ENCODE measurements around the gene HOOK2. TPM values are rescaled to one million over a fixed set of nuclear protein-coding genes. Genes with fewer than 3 reads are reported as not detected.

The HOOK2 gene, protein sequence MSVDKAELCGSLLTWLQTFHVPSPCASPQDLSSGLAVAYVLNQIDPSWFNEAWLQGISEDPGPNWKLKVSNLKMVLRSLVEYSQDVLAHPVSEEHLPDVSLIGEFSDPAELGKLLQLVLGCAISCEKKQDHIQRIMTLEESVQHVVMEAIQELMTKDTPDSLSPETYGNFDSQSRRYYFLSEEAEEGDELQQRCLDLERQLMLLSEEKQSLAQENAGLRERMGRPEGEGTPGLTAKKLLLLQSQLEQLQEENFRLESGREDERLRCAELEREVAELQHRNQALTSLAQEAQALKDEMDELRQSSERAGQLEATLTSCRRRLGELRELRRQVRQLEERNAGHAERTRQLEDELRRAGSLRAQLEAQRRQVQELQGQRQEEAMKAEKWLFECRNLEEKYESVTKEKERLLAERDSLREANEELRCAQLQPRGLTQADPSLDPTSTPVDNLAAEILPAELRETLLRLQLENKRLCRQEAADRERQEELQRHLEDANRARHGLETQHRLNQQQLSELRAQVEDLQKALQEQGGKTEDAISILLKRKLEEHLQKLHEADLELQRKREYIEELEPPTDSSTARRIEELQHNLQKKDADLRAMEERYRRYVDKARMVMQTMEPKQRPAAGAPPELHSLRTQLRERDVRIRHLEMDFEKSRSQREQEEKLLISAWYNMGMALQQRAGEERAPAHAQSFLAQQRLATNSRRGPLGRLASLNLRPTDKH
- 24.1 and 41.6 TPM in 2 replicates for total RNA-seq

DNA sequence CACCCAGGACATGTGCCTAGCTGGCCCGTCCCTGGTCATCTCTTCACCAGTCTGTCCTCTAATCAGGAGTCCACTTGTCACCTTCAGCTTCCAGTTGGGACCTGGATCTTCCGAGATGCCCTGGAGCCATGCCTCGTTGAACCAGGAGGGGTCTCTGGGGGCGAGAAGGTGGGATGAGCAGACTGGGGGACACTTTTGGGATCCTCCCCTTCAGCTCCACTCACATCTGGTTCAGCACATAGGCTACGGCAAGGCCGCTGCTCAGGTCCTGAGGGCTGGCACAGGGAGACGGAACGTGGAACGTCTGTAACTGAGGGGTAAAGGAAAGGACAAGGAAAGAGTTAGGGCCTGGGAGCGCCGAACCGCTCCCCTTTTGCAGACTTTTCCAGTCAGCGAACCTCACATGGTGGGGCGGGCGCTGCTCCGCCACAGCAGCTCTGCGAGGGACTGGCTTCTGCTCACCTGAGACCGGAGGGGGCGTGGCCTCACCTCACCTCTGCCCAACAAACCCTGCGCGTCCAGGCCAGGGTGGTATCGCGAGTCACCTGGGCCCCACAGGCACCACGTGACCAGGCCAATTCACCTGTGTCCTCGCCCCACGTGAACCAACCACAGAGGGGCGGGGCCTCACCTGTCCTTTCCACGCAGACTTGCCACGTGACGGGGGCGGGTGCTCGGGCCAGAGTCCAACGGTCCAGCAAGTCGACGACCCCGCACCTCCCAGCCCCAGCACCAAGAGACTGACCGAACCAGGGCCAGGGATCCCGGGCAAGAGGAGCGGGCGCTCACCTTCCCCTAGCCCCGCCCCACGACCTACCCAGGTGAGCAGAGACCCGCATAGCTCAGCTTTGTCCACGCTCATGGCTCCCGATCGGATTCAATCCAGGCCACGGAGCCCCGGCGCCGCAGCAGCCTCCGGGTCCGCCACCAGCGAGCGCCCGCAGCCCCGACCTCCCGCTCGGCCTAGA, at the start of gene HOOK2:
Gene HOOK2 (minus strand): TSS at position 965 of the 968 bp plus-strand sequence. CDS start 103 bp downstream, at position 862.

DNA sequence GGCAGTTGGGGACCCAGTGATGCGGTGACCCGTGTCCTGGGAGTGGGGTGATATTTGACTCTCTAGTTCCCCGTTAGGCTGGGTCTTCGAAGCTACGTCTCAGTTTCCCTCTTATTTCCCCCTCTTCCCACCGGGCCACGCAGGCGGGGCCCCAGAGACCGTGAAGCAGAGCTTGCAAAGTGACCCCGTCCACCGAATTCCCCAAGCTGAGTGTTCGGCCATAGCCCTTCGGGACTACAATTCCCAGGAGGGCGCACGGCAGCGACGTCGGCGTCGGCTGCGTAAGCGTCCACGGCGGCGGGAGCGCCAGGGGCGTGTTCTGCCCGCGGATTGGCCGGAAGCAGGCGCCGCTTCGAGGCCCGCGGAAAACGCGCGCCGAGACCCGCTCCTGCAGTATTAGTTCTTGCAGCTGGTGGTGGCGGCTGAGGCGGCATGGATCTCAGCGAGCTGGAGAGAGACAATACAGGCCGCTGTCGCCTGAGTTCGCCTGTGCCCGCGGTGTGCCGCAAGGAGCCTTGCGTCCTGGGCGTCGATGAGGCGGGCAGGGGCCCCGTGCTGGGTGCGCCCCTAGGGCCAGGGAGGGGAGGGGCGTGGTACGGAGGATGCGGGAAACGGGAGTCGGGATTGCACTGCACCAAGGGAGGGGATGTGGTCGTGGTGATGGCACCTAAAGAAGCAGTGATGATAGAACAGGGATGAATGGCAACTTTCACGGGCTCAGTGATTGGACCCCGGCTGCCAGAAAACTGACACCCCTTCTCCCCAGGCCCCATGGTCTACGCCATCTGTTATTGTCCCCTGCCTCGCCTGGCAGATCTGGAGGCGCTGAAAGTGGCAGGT, 31.1 kb upstream of the HOOK2 start, which contains the start of gene RNASEH2A:
Gene RNASEH2A (plus strand): TSS at position 343 of the 840 bp plus-strand sequence. CDS start 90 bp downstream, at position 433.

DNA sequence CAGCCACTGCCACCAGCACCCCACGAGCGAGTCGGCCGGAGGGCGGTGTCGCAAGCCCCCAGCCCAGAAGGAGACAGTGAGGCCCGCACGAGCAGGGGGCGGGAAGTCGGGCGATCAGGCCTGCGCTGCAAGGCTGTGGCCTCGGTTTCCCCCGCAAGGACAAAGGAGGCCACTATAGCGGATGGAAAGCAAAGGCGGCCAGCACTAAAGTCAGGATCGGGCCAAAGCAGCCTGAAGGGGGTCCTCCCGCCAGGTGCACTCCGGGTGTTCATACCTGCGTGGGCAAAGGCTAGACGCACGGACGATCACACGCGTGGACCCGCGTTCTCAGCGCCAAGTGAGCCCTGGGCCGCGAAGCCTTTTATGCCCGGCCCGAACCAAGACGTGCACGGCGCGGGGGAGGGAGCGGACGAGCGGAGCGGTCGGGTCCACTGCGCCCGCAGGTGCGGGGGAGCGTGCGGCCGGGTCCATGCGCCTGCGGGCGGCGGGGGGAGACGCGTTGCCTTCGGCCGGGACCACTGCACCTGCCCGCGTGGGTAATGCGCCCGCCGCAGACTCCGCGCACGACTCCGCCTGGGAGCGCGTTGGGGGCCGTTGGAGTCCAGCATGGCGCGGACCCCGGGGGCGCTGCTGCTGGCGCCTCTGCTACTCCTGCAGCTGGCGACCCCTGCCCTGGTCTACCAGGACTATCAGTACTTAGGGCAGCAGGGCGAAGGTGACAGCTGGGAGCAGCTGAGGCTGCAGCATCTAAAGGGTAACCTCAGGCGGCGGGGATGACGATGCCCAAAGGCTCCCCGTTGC, 26.3 kb upstream of the HOOK2 start, which contains the start of the genes PRDX2 and THSD8:
Gene PRDX2 (minus strand): TSS at position 335 of the 801 bp plus-strand sequence. CDS start 539 bp downstream, outside the sequence.
Gene THSD8 (plus strand): TSS at position 604 of the 801 bp plus-strand sequence. CDS start 3 bp downstream, at position 607.

DNA sequence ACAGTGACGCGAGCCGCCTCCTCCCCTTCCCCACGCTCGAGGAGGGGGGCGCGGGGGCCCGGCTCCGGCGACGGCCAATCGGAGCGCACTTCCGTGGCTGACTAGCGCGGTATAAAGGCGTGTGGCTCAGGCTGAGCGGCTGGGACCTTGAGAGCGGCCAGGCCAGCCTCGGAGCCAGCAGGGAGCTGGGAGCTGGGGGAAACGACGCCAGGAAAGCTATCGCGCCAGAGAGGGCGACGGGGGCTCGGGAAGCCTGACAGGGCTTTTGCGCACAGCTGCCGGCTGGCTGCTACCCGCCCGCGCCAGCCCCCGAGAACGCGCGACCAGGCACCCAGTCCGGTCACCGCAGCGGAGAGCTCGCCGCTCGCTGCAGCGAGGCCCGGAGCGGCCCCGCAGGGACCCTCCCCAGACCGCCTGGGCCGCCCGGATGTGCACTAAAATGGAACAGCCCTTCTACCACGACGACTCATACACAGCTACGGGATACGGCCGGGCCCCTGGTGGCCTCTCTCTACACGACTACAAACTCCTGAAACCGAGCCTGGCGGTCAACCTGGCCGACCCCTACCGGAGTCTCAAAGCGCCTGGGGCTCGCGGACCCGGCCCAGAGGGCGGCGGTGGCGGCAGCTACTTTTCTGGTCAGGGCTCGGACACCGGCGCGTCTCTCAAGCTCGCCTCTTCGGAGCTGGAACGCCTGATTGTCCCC, 16.1 kb upstream of the HOOK2 start, which contains the start of gene JUNB:
Gene JUNB (plus strand): TSS at position 142 of the 706 bp plus-strand sequence. CDS start 286 bp downstream, at position 428.

DNA sequence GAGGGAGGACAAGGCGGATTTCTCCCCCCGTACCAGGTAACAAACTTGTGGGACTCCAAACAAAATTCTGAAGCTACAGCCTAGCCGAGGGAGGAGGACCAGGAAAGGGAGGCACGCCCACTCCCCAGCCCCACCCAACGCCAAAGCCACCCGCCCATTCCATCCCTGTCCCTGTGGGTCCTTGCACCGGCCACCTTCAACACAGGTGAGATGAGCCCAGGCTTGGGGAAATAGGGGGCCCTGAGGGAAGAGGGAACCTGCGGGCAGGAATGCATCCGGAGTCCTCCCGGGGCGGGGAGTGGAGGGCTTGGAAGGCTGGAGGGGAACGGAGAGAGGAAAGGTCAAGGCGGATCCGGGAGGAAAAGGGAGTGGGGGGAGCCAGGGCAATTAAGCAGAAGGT, 23.7 kb downstream of the HOOK2 start, which contains the start of gene BEST2:
Gene BEST2 (plus strand): TSS at position 157 of the 400 bp plus-strand sequence. CDS start 802 bp downstream, outside the sequence.

DNA sequence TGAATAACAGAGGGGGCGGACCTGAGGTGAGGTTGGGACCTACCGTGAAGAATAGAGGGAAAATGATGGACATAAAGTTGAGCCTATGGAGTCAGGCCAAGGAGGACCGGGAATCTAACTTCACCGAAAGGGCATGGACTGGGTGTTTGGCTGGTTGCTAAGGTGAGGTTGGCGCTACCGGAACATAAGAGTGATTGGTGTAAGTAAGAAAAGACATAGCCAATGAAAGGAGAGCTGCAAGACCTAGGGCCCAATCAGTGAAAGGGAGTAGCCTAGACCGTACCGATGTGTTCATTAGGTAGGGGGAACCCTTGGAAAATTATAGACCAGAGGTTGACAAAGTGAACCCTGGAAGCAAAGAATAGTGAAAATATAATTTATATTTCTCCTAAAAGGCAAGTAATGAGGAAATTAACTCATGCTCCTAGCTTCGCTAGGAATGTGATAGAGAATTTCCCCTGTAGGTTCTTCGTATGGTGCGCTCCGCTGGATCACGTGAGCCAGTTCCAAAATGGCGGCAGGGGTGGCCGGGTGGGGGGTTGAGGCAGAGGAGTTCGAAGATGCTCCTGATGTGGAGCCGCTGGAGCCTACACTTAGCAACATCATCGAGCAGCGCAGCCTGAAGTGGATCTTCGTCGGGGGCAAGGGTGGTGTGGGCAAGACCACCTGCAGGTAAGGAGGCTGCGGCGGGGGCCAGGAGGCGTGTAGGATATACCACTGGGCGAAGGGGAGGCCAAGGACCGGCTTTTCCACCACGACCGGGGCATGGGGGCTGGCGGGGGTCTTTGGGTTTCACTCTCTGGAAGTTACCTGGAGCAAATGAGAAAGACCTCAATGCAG, 38.1 kb downstream of the HOOK2 start, which contains the start of gene GET3:
Gene GET3 (plus strand): TSS at position 503 of the 840 bp plus-strand sequence. CDS start 9 bp downstream, at position 512.

DNA sequence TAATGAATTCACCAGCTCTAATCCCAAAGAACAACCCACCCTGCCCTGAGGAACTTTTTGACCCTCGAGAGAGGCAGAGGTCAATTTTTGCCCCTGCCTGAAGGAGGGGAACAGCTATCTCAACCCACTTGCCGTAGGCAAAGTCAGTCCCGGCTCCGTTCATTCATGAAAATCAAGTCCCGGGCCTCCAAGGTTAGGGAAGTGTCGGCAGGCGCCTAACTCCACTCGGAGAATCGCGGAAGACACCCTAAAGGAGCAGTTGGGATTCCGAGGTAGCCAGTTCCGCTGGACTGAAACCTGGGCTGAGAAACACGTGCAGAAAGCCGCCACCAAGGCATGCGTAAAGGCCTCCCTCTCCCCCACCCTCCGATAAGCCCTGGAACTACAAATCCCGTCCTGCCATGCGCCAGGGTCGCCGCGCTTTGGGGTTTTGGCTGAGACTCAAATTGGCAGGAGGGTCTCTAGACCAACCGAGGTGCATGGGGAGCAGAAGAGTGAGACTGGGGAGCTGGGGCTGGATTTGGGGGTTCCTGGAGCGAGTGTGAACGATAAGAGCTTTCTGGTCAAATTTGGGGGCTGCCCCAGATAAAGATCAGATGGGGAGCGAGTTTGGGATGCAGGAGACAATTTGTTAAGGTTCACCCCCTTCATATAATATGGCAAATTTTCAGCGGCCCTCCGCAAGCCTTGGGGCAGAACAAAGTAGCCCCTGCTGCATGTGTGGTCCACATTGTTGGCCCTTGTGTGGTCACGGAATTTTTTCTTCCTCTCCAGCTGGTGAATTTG, 51.5 kb downstream of the HOOK2 start, which contains the start of gene TNPO2:
Gene TNPO2 (minus strand): TSS at position 292 of the 786 bp plus-strand sequence. CDS start 2,955 bp downstream, outside the sequence.

Small RNA genes within 50 kb of the gene (small RNA-seq; reads per million reads assigned to genes)
- gene MIR5684, result 0.23 reads per million

Other genes with a start within 250 kb of the HOOK2 start
- gene ZNF564, start 224.1 kb downstream of the HOOK2 start, total RNA-seq, result 8.7 and 12.6 TPM in 2 replicates
- gene ZNF490, start 164.7 kb downstream of the HOOK2 start, total RNA-seq, result 8.9 and 9.4 TPM in 2 replicates
- 12.6 and 14.0 TPM in 2 replicates for gene ZNF791, start 164.6 kb downstream of the HOOK2 start, total RNA-seq
- gene MAN2B1, start 108.8 kb downstream of the HOOK2 start, total RNA-seq, result 41.6 and 50.6 TPM in 2 replicates
- gene WDR83, start 108.7 kb downstream of the HOOK2 start, total RNA-seq, result 9.0 and 9.1 TPM in 2 replicates
- gene DHPS, start 93.7 kb downstream of the HOOK2 start, total RNA-seq, result 59.3 and 66.4 TPM in 2 replicates
- gene GNG14, start 87.6 kb downstream of the HOOK2 start, total RNA-seq, result not detected in 2 replicates
- 15.7 and 19.8 TPM in 2 replicates for gene FBXW9, start 78.9 kb downstream of the HOOK2 start, total RNA-seq
- gene TNPO2, start 51.6 kb downstream of the HOOK2 start, total RNA-seq, result 39.5 and 59.7 TPM in 2 replicates
- 111 and 226 TPM in 2 replicates for gene TRIR, start 40.9 kb downstream of the HOOK2 start, total RNA-seq
- 76.6 and 122 TPM in 2 replicates for gene GET3, start 38.1 kb downstream of the HOOK2 start, total RNA-seq
- gene BEST2, start 23.8 kb downstream of the HOOK2 start, total RNA-seq, result not detected in 2 replicates
- 91.9 and 180 TPM in 2 replicates for gene JUNB, start 15.9 kb upstream of the HOOK2 start, total RNA-seq
- 190 and 206 TPM in 2 replicates for gene PRDX2, start 26.2 kb upstream of the HOOK2 start, total RNA-seq
- not detected in 2 replicates for gene THSD8, start 26.5 kb upstream of the HOOK2 start, total RNA-seq
- gene RNASEH2A, start 31.0 kb upstream of the HOOK2 start, total RNA-seq, result 13.3 and 21.5 TPM in 2 replicates
- gene RTBDN, start 59.0 kb upstream of the HOOK2 start, total RNA-seq, result not detected in 2 replicates
- gene MAST1, start 63.0 kb upstream of the HOOK2 start, total RNA-seq, result under 0.01 and 0.43 TPM in 2 replicates
- 28.7 and 30.7 TPM in 2 replicates for gene DNASE2, start 105.9 kb upstream of the HOOK2 start, total RNA-seq
- gene KLF1, start 111.6 kb upstream of the HOOK2 start, total RNA-seq, result not detected in 2 replicates
- gene GCDH, start 115.6 kb upstream of the HOOK2 start, total RNA-seq, result 17.7 and 42.1 TPM in 2 replicates
- gene SYCE2, start 143.7 kb upstream of the HOOK2 start, total RNA-seq, result 0.39 TPM in 1 of 2 replicates, not detected in the other
- gene FARSA, start 158.2 kb upstream of the HOOK2 start, total RNA-seq, result 47.1 and 54.3 TPM in 2 replicates
- gene CALR, start 163.1 kb upstream of the HOOK2 start, total RNA-seq, result 1,956 and 2,934 TPM in 2 replicates
- 61.2 and 89.9 TPM in 2 replicates for gene RAD23A, start 170.3 kb upstream of the HOOK2 start, total RNA-seq
- gene GADD45GIP1, start 181.7 kb upstream of the HOOK2 start, total RNA-seq, result 13.0 and 18.3 TPM in 2 replicates
- 0.11 TPM in 1 of 2 replicates, not detected in the other for gene DAND5, start 194.0 kb upstream of the HOOK2 start, total RNA-seq
- 2.6 and 5.9 TPM in 2 replicates for gene NFIX, start 219.9 kb upstream of the HOOK2 start, total RNA-seq